Fibroblast of lung (primary cell): ENCODE measurements around the gene FBXO30. TPM values are rescaled to one million over a fixed set of nuclear protein-coding genes. Genes with fewer than 3 reads are reported as not detected.

Experiments
- DNase-seq, 2 donors: peaks; one replicate each; pipeline versions ENCODE4 v3.0.0 to v3.0.0-alpha.2; 2010; ENCODE audit warnings: low read depth in 2 of 2
- H2AFZ ChIP-seq: 2 replicates; pipeline ENCODE4 v1.5.1; 2012; ENCODE audit warnings: low read length, control low read depth, inconsistent platforms
- H3K27ac ChIP-seq: 2 replicates; pipeline ENCODE4 v1.5.1; 2011; ENCODE audit warnings: low read length, control low read depth; ENCODE audit not compliant: insufficient read depth
- H3K27me3 ChIP-seq: 2 replicates; pipeline ENCODE4 v1.5.1; 2011; ENCODE audit warnings: mild to moderate bottlenecking, low read length; ENCODE audit not compliant: control insufficient read depth, insufficient read depth
- H3K36me3 ChIP-seq: 2 replicates; pipeline ENCODE4 v1.5.1; 2011; ENCODE audit warnings: low read length; ENCODE audit not compliant: control insufficient read depth, insufficient read depth
- H3K4me1 ChIP-seq: 2 replicates; pipeline ENCODE4 v1.5.1; 2011; ENCODE audit warnings: low read length; ENCODE audit not compliant: control insufficient read depth, insufficient read depth; ENCODE audit errors: extremely low read depth
- H3K4me2 ChIP-seq: 2 replicates; pipeline ENCODE4 v1.5.1; 2011; ENCODE audit warnings: low read length, control low read depth; ENCODE audit not compliant: insufficient read depth; ENCODE audit errors: extremely low read depth
- H3K4me3 ChIP-seq, 4 experiments: fragments of 200-600 bp in 1 of 4; sonication (generic) in 1 of 4; replicated peaks in 1 of 4; 2 replicates each; pipeline ENCODE4 v1.5.1; 2011 to 2016; ENCODE audit warnings: low read length in 4 of 4, low read depth in 3 of 4, mild to moderate bottlenecking in 3 of 4, control low read depth in 2 of 4, inconsistent platforms in 1 of 4, mixed read lengths in 1 of 4; ENCODE audit not compliant: insufficient read depth in 1 of 4; ENCODE audit errors: control extremely low read depth in 1 of 4
- H3K79me2 ChIP-seq: 2 replicates; pipeline ENCODE4 v1.5.1; 2012; ENCODE audit warnings: mild to moderate bottlenecking, low read length, inconsistent platforms; ENCODE audit not compliant: control insufficient read depth, insufficient read depth
- H3K9ac ChIP-seq: 2 replicates; pipeline ENCODE4 v1.5.1; 2011; ENCODE audit warnings: mild to moderate bottlenecking, low read length, control low read depth; ENCODE audit not compliant: insufficient read depth
- H3K9me3 ChIP-seq: 2 replicates; pipeline ENCODE4 v1.5.1; 2012; ENCODE audit warnings: low read depth, low read length; ENCODE audit not compliant: control insufficient read depth, insufficient read depth
- H4K20me1 ChIP-seq: 2 replicates; pipeline ENCODE4 v1.5.1; 2011; ENCODE audit warnings: low read length; ENCODE audit not compliant: control insufficient read depth, insufficient read depth; ENCODE audit errors: extremely low read depth
- EZH2 ChIP-seq: IDR thresholded peaks from 2 replicates; pipeline ENCODE4 v1.5.1; 2012; ENCODE audit warnings: low read length, control low read depth, mild to moderate bottlenecking; ENCODE audit errors: missing control alignments
- polyA plus RNA-seq, 2 donors: library from polyadenylated mRNA; depleted of rRNA in 1 of 2; stranded (reverse) in 1 of 2; unstranded in 1 of 2; fragments of >200 nt; gene quantifications; 2 replicates each; pipeline ENCODE4 v1.2.1, GENCODE V29; 2011 to 2012; ENCODE audit warnings: missing spikeins in 1 of 2
- total RNA-seq: library from RNA; depleted of rRNA; stranded (reverse); fragments of >200 nt; gene quantifications from 2 replicates; pipeline ENCODE4 v1.2.1, GENCODE V29; 2014
- TF ChIP-seq, protein P1 (sequence below), 2 donors: IDR thresholded peaks in 1 of 2; conservative IDR thresholded peaks in 1 of 2; 1 replicate in 1 of 2; 2 replicates in 1 of 2; pipeline ENCODE4 v1.5.1; 2011 to 2012; ENCODE audit warnings: low read length in 2 of 2, control low read depth in 1 of 2, inconsistent platforms in 1 of 2, low read depth in 1 of 2, mild to moderate bottlenecking in 1 of 2

FBXO30 gene
- total and polyA plus RNA-seq, 2 donors (not counting 1 experiment from before 2014, with no cell fraction given): 11.6 to 25.9 TPM

GRCh38 chr6:145756170-145756662, 58.4 kb downstream of the FBXO30 start:
- no peak overlapping the region for H2AFZ ChIP-seq
- TF ChIP-seq EZH2: no peak
- TF ChIP-seq, protein P1, sequence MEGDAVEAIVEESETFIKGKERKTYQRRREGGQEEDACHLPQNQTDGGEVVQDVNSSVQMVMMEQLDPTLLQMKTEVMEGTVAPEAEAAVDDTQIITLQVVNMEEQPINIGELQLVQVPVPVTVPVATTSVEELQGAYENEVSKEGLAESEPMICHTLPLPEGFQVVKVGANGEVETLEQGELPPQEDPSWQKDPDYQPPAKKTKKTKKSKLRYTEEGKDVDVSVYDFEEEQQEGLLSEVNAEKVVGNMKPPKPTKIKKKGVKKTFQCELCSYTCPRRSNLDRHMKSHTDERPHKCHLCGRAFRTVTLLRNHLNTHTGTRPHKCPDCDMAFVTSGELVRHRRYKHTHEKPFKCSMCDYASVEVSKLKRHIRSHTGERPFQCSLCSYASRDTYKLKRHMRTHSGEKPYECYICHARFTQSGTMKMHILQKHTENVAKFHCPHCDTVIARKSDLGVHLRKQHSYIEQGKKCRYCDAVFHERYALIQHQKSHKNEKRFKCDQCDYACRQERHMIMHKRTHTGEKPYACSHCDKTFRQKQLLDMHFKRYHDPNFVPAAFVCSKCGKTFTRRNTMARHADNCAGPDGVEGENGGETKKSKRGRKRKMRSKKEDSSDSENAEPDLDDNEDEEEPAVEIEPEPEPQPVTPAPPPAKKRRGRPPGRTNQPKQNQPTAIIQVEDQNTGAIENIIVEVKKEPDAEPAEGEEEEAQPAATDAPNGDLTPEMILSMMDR (conservative IDR thresholded peaks at IDR 0.05 in 1 of 2, IDR thresholded peaks at IDR 0.05 in 1 of 2; ENCODE audit: low read depth in 1 of 2, low read length in 2 of 2): no peak
- no peak overlapping the region for H3K4me2 ChIP-seq
- no peaks in the 10 kb centered on the region for H3K9me3 ChIP-seq
- DNase-seq: peak; percentile 91 to 98
- no peaks in the 10 kb centered on the region for H3K36me3 ChIP-seq
- no peaks in the 10 kb centered on the region for H3K4me1 ChIP-seq
- H3K79me2 ChIP-seq: no peaks in the 10 kb centered on the region
- no peak overlapping the region for H3K4me3 ChIP-seq
- H4K20me1 ChIP-seq: no peaks in the 10 kb centered on the region
- H3K27me3 ChIP-seq: no peaks in the 10 kb centered on the region
- H3K9ac ChIP-seq: no peak overlapping the region
- no peak overlapping the region for H3K27ac ChIP-seq

DNA sequence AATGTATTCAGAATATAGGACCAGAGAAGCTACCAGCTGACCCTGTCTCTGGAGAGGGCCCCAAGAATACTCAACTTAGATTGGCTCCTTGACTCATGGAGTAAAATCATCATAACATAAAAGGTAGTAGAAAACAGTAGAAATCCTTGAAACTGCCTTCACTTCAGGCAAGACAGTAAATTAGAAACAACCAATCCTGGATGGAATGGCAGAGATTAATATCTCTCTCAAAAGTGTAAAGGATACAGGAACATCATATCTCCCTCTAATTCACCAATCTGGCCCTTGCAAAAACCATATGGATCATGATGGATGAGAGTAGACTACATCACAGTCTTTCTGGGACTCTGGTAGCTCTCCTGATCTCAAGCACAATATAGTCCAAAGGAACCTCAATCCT, 58.9 kb downstream of the FBXO30 start:
- H3K4me2 ChIP-seq: no peak overlapping the region

DNA sequence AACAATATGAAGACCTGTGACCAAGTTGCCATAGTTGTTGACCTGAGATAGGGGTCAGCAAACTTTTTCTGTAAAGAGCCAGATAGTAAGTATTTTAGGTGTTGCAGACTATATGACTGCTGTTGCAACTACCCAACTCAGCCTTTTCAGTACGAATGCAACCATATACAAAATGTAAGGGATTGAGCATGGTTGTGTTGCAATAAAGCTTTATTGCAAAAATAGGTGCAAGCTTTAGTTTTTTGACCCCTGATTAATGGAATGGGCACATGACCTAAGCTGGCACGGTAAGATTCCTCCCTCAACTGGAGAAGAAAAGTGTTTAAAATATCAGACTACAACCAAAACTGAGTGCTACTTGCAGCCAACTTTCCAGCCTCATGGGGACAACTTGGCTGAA, 62.0 kb downstream of the FBXO30 start:
- no peak for DNase-seq
- H3K36me3 ChIP-seq: no peaks in the 10 kb centered on the region
- no peaks in the 10 kb centered on the region for H3K79me2 ChIP-seq
- H3K4me2 ChIP-seq: no peak overlapping the region
- no peaks in the 10 kb centered on the region for H4K20me1 ChIP-seq
- peaks cover 2% of the 10 kb centered on the region for H3K4me1 ChIP-seq
- no peak overlapping the region for H2AFZ ChIP-seq
- TF ChIP-seq, protein P1 (conservative IDR thresholded peaks at IDR 0.05 in 1 of 2, IDR thresholded peaks at IDR 0.05 in 1 of 2; ENCODE audit: low read depth in 1 of 2, low read length in 2 of 2): no peak
- no peak for TF ChIP-seq EZH2
- H3K9me3 ChIP-seq: no peaks in the 10 kb centered on the region
- H3K27me3 ChIP-seq: no peaks in the 10 kb centered on the region
- H3K9ac ChIP-seq: no peak overlapping the region
- no peak overlapping the region for H3K4me3 ChIP-seq
- H3K27ac ChIP-seq: no peak overlapping the region

More for the DNA sequence above, 58.9 kb downstream of the FBXO30 start:
- DNase-seq: no peak
- Histone ChIP-seq H3K4me1 (no peaks in the 10 kb centered on the region), H3K36me3 (no peaks in the 10 kb centered on the region), H2AFZ (no peak overlapping the region), H3K9me3 (no peaks in the 10 kb centered on the region), H3K9ac (no peak overlapping the region), H4K20me1 (no peaks in the 10 kb centered on the region), H3K27ac (no peak overlapping the region), H3K27me3 (no peaks in the 10 kb centered on the region), H3K79me2 (no peaks in the 10 kb centered on the region), H3K4me3 (no peak overlapping the region)
- no peak for TF ChIP-seq EZH2
- TF ChIP-seq, protein P1 (conservative IDR thresholded peaks at IDR 0.05 in 1 of 2, IDR thresholded peaks at IDR 0.05 in 1 of 2; ENCODE audit: low read depth in 1 of 2, low read length in 2 of 2): no peak
